ENCODE measurements around the gene EFCAB11.

GRCh38 chr14:89926694-89927093 is 27.8 kb downstream of the EFCAB11 start:
- TF ChIP-seq POLR2A (IDR thresholded peaks at IDR 0.05; ENCODE audit: low read length) (no peak), GATA1 (IDR thresholded peaks at IDR 0.05; ENCODE audit: low read depth, low read length) (no peak)

All from erythroblast (primary cell).